NB4 (cell line): Measurements from ENCODE around the gene OR10T2.

Experiments
- DNase-seq: peaks from one replicate; pipeline ENCODE4 v3.0.0; 2010; ENCODE audit warnings: low read depth
- H3K4me3 ChIP-seq: one replicate; pipeline ENCODE4 v1.5.1; 2011; ENCODE audit warnings: mild to moderate bottlenecking, low read depth, low read length, moderate library complexity
- MAX ChIP-seq: IDR thresholded peaks from 2 replicates; pipeline ENCODE4 v1.6.1; 2011; ENCODE audit warnings: low read depth, low read length
- MYC ChIP-seq: IDR thresholded peaks from 2 replicates; pipeline ENCODE4 v1.6.1; 2011; ENCODE audit warnings: low read depth, low read length
- POLR2A ChIP-seq: IDR thresholded peaks from 2 replicates; pipeline ENCODE4 v1.6.1; 2011; ENCODE audit warnings: mild to moderate bottlenecking; ENCODE audit not compliant: insufficient read length; ENCODE audit errors: extremely low read depth
- TF ChIP-seq, protein P1 (sequence below): IDR thresholded peaks from one replicate; pipeline ENCODE4 v1.5.1; 2012; ENCODE audit warnings: low read depth, low read length

OR10T2 gene

DNA sequence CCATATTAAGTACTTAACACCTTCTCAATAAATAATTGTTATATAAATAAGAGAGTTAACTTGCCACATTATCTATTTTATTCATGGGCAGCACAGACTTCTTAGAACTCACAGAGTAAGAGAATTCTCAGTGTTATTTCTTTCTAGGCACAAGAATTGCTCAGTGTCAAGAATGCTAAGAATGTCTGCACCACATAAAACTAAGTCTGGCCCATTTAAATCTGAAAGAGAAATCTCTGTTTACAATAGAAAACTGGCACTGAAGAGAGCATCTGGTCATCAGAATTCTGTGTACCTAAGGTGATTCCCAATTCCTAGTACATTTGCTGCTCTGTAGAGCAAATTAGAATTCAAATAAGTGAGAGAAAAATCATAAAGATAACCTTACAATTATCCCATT, 22.9 kb upstream of the OR10T2 start:
- no peak for TF ChIP-seq MYC
- TF ChIP-seq, protein P1, sequence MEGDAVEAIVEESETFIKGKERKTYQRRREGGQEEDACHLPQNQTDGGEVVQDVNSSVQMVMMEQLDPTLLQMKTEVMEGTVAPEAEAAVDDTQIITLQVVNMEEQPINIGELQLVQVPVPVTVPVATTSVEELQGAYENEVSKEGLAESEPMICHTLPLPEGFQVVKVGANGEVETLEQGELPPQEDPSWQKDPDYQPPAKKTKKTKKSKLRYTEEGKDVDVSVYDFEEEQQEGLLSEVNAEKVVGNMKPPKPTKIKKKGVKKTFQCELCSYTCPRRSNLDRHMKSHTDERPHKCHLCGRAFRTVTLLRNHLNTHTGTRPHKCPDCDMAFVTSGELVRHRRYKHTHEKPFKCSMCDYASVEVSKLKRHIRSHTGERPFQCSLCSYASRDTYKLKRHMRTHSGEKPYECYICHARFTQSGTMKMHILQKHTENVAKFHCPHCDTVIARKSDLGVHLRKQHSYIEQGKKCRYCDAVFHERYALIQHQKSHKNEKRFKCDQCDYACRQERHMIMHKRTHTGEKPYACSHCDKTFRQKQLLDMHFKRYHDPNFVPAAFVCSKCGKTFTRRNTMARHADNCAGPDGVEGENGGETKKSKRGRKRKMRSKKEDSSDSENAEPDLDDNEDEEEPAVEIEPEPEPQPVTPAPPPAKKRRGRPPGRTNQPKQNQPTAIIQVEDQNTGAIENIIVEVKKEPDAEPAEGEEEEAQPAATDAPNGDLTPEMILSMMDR = no peak
- no peak for TF ChIP-seq MAX
- TF ChIP-seq POLR2A = no peak
- DNase-seq = no peak
- no peak overlapping the region for H3K4me3 ChIP-seq

DNA sequence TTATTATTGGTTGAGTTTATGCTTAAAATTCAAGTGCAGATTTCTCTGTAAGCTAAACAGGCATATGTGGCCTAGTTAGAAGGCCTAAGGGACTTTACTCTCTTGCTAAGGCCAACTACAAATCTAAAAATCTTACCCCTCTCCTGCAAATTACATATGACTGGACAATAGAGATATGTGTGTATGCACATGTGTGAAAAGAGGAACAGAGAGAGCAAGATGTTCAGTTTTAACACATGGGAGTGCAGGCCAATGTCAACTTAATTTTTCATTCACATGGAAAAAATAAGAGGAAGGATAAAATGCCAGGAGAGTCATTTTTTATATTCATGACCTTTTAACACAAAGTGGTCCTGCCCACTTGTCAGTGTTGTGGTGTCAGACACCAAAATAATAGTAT, 18.3 kb upstream of the OR10T2 start:
- H3K4me3 ChIP-seq = no peak overlapping the region
- TF ChIP-seq MYC (no peak), MAX (no peak), POLR2A (no peak)
- TF ChIP-seq, protein P1 = no peak
- no peak for DNase-seq

GRCh38 chr1:158414651-158415345, 15.5 kb upstream of the OR10T2 start:
- no peak for DNase-seq
- no peak overlapping the region for H3K4me3 ChIP-seq
- TF ChIP-seq POLR2A = no peak
- no peak for TF ChIP-seq MYC
- no peak for TF ChIP-seq MAX
- TF ChIP-seq, protein P1 = no peak

DNA sequence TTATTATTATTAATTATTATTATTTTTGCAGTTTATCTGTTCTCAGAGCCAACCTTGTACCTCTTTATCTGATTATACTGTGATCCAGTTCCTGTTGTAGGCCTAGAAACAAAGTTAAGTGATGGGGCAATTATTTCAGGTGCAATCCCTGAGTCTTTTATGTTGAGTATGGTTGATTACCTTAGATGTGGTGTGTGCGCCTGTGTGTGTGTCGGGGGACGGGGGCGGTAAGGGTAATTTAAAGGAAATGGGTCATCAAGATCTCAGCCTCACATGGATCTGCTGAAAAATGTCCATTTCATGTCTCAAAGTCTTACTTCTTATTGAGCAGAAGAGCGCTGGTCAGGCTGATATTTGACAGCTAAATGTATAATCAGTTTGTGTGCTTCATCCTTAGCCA, 7.8 kb upstream of the OR10T2 start:
- no peak for TF ChIP-seq MAX
- no peak for TF ChIP-seq POLR2A
- TF ChIP-seq, protein P1 = no peak
- TF ChIP-seq MYC = no peak
- no peak for DNase-seq
- H3K4me3 ChIP-seq = no peak overlapping the region

- no peak for DNase-seq
- TF ChIP-seq MAX (no peak), MYC (no peak), POLR2A (no peak)
- TF ChIP-seq, protein P1 = no peak
Measured at GRCh38 chr1:158400871-158401270, 1.6 kb upstream of the OR10T2 start.

More at GRCh38 chr1:158400871-158401270, 1.6 kb upstream of the OR10T2 start:
- H3K4me3 ChIP-seq = no peak overlapping the region
